ENCODE data around the gene EEPD1.

DNA sequence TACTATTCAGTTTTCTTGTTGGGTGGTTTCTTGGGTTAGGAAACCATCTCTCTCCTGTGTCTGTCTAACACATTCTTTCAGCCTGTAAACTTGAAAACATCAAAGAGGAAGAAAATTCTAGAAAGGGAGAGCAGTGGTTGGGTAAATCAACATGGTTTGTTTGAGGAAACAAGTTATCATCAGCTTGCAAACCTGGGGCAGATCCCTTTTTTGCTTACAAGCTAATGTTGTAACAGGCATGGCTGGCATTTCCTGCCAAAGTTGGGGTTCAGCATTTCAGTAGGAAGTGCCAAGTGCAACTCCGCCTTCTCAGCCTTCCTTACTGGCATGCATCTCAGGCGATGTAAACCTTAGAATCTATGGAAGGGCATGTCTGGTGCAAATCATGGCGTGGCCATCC, 112.6 kb downstream of the EEPD1 start:
- TF ChIP-seq, protein P1, sequence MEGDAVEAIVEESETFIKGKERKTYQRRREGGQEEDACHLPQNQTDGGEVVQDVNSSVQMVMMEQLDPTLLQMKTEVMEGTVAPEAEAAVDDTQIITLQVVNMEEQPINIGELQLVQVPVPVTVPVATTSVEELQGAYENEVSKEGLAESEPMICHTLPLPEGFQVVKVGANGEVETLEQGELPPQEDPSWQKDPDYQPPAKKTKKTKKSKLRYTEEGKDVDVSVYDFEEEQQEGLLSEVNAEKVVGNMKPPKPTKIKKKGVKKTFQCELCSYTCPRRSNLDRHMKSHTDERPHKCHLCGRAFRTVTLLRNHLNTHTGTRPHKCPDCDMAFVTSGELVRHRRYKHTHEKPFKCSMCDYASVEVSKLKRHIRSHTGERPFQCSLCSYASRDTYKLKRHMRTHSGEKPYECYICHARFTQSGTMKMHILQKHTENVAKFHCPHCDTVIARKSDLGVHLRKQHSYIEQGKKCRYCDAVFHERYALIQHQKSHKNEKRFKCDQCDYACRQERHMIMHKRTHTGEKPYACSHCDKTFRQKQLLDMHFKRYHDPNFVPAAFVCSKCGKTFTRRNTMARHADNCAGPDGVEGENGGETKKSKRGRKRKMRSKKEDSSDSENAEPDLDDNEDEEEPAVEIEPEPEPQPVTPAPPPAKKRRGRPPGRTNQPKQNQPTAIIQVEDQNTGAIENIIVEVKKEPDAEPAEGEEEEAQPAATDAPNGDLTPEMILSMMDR (IDR thresholded peaks at IDR 0.05; ENCODE audit: borderline replicate concordance, extremely low read depth, low read length, poor library complexity, severe bottlenecking): no peak
- no peak for TF ChIP-seq EZH2 (IDR thresholded peaks at IDR 0.05; ENCODE audit: borderline replicate concordance, low read depth, low read length, severe bottlenecking)

Data from DND-41 (cell line).